GM23248 (cell line): ENCODE measurements around the gene UTS2. TPM values are rescaled to one million over a fixed set of nuclear protein-coding genes. Genes with fewer than 3 reads are reported as not detected.

Experiments used
- DNase-seq: peaks from one replicate; pipeline ENCODE4 v3.0.0-alpha.2; 2015
- H2AFZ ChIP-seq: fragments of 200-600 bp; sonication (generic); 2 replicates; pipeline ENCODE4 v1.6.1; 2016; ENCODE audit warnings: antibody characterized with exemption
- H3F3A ChIP-seq: fragments of 200-600 bp; sonication (generic); 2 replicates; pipeline ENCODE4 v1.6.1; 2016; ENCODE audit warnings: mild to moderate bottlenecking, antibody characterized with exemption, mixed run types; ENCODE audit not compliant: insufficient read depth
- H3K27ac ChIP-seq: fragments of 200-600 bp; sonication (generic); 2 replicates; pipeline ENCODE4 v1.5.1; 2016; ENCODE audit warnings: mild to moderate bottlenecking
- H3K27me3 ChIP-seq: fragments of 200-600 bp; sonication (generic); replicated peaks from 2 replicates; pipeline ENCODE4 v1.6.1; 2016; ENCODE audit warnings: mild to moderate bottlenecking; ENCODE audit not compliant: insufficient read depth
- H3K36me3 ChIP-seq: fragments of 200-600 bp; sonication (generic); 2 replicates; pipeline ENCODE4 v1.6.1; 2016; ENCODE audit warnings: low read depth, mild to moderate bottlenecking
- H3K4me1 ChIP-seq: fragments of 200-600 bp; sonication (generic); 2 replicates; pipeline ENCODE4 v1.6.1; 2016; ENCODE audit warnings: mild to moderate bottlenecking; ENCODE audit not compliant: insufficient read depth
- H3K4me2 ChIP-seq: fragments of 200-600 bp; sonication (generic); one replicate; pipeline ENCODE4 v1.6.1; 2016; ENCODE audit warnings: mild to moderate bottlenecking; ENCODE audit not compliant: unreplicated experiment
- H3K4me3 ChIP-seq: fragments of 200-600 bp; sonication (generic); 2 replicates; pipeline ENCODE4 v1.5.1; 2016; ENCODE audit warnings: mild to moderate bottlenecking
- H3K79me2 ChIP-seq: fragments of 200-600 bp; sonication (generic); 2 replicates; pipeline ENCODE4 v1.6.1; 2016; ENCODE audit warnings: mild to moderate bottlenecking; ENCODE audit not compliant: insufficient read depth
- H3K9ac ChIP-seq: fragments of 200-600 bp; sonication (generic); 2 replicates; pipeline ENCODE4 v1.6.1; 2016; ENCODE audit warnings: mild to moderate bottlenecking
- H3K9me2 ChIP-seq: fragments of 200-600 bp; sonication (generic); 2 replicates; pipeline ENCODE4 v1.6.1; 2016; ENCODE audit warnings: mixed run types, mild to moderate bottlenecking, moderate library complexity; ENCODE audit not compliant: insufficient read depth
- H3K9me3 ChIP-seq: fragments of 200-600 bp; sonication (generic); one replicate; pipeline ENCODE4 v1.6.1; 2017; ENCODE audit warnings: low read depth
- H4K20me1 ChIP-seq: fragments of 200-600 bp; sonication (generic); 2 replicates; pipeline ENCODE4 v1.6.0; 2016; ENCODE audit not compliant: insufficient read depth
- EZH2 ChIP-seq: fragments of 200-600 bp; sonication (generic); IDR thresholded peaks from 2 replicates; pipeline ENCODE4 v1.6.1; 2018; ENCODE audit warnings: antibody characterized with exemption, mild to moderate bottlenecking; ENCODE audit not compliant: insufficient read depth, poor library complexity, severe bottlenecking
- EZH2phosphoT487 ChIP-seq: fragments of 200-600 bp; sonication (generic); IDR thresholded peaks from 2 replicates; pipeline ENCODE4 v1.6.1; 2018; ENCODE audit warnings: antibody characterized with exemption, moderate library complexity, mild to moderate bottlenecking, low read depth; ENCODE audit not compliant: insufficient read depth
- WGBS, 2 experiments: methylation state at CpG; one replicate each; pipeline ENCODE4 v1.1.6; 2015 to 2017; ENCODE audit warnings: low lambda C conversion rate in 2 of 2, low coverage in 1 of 2; ENCODE audit errors: missing lambda C conversion rate in 2 of 2; 5-methylcytosine and 5-hydroxymethylcytosine counted together
- in situ Hi-C: fragments of 300-500 bp; cut with MboI; formaldehyde crosslinking; loops from 2 replicates; pipeline ENCODE4 v1.15.0; 2020
- polyA plus RNA-seq: library from polyadenylated mRNA; unstranded; fragments of >200 nt; fragmentation: Nextera tagmentation; extraction: Ambion mirVana; gene quantifications from 2 replicates; pipeline ENCODE4 v1.2.1, GENCODE V29; 2016
- total RNA-seq: library from RNA; depleted of rRNA; stranded (reverse); fragments of >200 nt; shearing (Covaris generic); gene quantifications from 2 replicates; pipeline ENCODE4 v1.2.3, GENCODE V29; 2014

The UTS2 gene
- total and polyA plus RNA-seq, 2 experiments from 2014 or later, result not detected

GRCh38 chr1:7856345-7856744 is 3.5 kb upstream of the UTS2 start:
- no peak for DNase-seq
- no peak overlapping the region for H3K9ac ChIP-seq
- no peaks in the 10 kb centered on the region for H3K9me3 ChIP-seq
- no peaks in the 10 kb centered on the region for H3K79me2 ChIP-seq
- no peaks in the 10 kb centered on the region for H4K20me1 ChIP-seq
- no peaks in the 10 kb centered on the region for H3K9me2 ChIP-seq
- no peaks in the 10 kb centered on the region for H3K4me1 ChIP-seq
- H3F3A ChIP-seq, result no peaks in the 10 kb centered on the region
- 59 to 64% methylated on average over 15 of the region's 15 CpGs for WGBS, 2 experiments
- in situ Hi-C loops, result no loop called here
- H3K36me3 ChIP-seq, result no peaks in the 10 kb centered on the region
- H3K4me2 ChIP-seq, result no peak overlapping the region
- TF ChIP-seq EZH2phosphoT487 (no peak), EZH2 (no peak)
- H3K4me3 ChIP-seq, result no peak overlapping the region
- no peak overlapping the region for H3K27ac ChIP-seq
- H2AFZ ChIP-seq, result no peak overlapping the region
- no peaks in the 10 kb centered on the region for H3K27me3 ChIP-seq

- no peaks in the 10 kb centered on the region for H3F3A ChIP-seq
- in situ Hi-C loops, result no loop called here
- no peak overlapping the region for H3K4me2 ChIP-seq
- H3K9ac ChIP-seq, result no peak overlapping the region
- no peaks in the 10 kb centered on the region for H3K9me3 ChIP-seq
- no peak for DNase-seq
- H3K36me3 ChIP-seq, result no peaks in the 10 kb centered on the region
- H2AFZ ChIP-seq, result no peak overlapping the region
- no peak overlapping the region for H3K4me3 ChIP-seq
- 70 to 72% methylated on average over 7 of the region's 7 CpGs for WGBS, 2 experiments
- no peaks in the 10 kb centered on the region for H3K4me1 ChIP-seq
- no peak overlapping the region for H3K27ac ChIP-seq
- no peak for TF ChIP-seq EZH2
- no peak for TF ChIP-seq EZH2phosphoT487
- no peaks in the 10 kb centered on the region for H3K9me2 ChIP-seq
- no peaks in the 10 kb centered on the region for H4K20me1 ChIP-seq
- no peaks in the 10 kb centered on the region for H3K27me3 ChIP-seq
- no peaks in the 10 kb centered on the region for H3K79me2 ChIP-seq
These were observed 790 bp upstream of the UTS2 start for GRCh38 chr1:7853684-7854026.

- in situ Hi-C loops, result no loop called here
- Histone ChIP-seq H3K9me3 (no peaks in the 10 kb centered on the region), H3K79me2 (no peaks in the 10 kb centered on the region), H3K27ac (no peak overlapping the region), H2AFZ (no peak overlapping the region), H3K27me3 (no peaks in the 10 kb centered on the region), H3K4me2 (no peak overlapping the region), H3F3A (no peaks in the 10 kb centered on the region), H4K20me1 (no peaks in the 10 kb centered on the region), H3K4me1 (peaks cover 5% of the 10 kb centered on the region; the same call in 1 of the 2 replicates), H3K9me2 (no peaks in the 10 kb centered on the region), H3K4me3 (no peak overlapping the region), H3K9ac (no peak overlapping the region), H3K36me3 (no peaks in the 10 kb centered on the region)
- TF ChIP-seq EZH2phosphoT487, result no peak
- no peak for TF ChIP-seq EZH2
- 77 to 83% methylated on average over 15 of the region's 15 CpGs for WGBS, 2 experiments
- DNase-seq, result no peak
These were observed 2.1 kb downstream of the UTS2 start for GRCh38 chr1:7850786-7851185.

- Histone ChIP-seq H3K36me3 (no peaks in the 10 kb centered on the region), H3K9me2 (no peaks in the 10 kb centered on the region), H3K27ac (no peak overlapping the region), H3K9ac (no peak overlapping the region), H3K27me3 (no peaks in the 10 kb centered on the region), H3K4me1 (peaks cover 5% of the 10 kb centered on the region; the same call in 1 of the 2 replicates), H3K79me2 (no peaks in the 10 kb centered on the region), H2AFZ (no peak overlapping the region), H3F3A (no peaks in the 10 kb centered on the region), H3K4me3 (no peak overlapping the region), H3K4me2 (no peak overlapping the region), H3K9me3 (no peaks in the 10 kb centered on the region), H4K20me1 (no peaks in the 10 kb centered on the region)
- WGBS, 2 experiments, result 44 to 48% methylated on average over 4 of the region's 4 CpGs
- in situ Hi-C loops, result no loop called here
- DNase-seq, result peak; percentile 72
- no peak for TF ChIP-seq EZH2
- no peak for TF ChIP-seq EZH2phosphoT487
These were observed 5.3 kb downstream of the UTS2 start for GRCh38 chr1:7847599-7847998.

GRCh38 chr1:7846656-7847055 is 6.2 kb downstream of the UTS2 start:
- in situ Hi-C loops, result no loop called here
- H3F3A ChIP-seq, result no peaks in the 10 kb centered on the region
- TF ChIP-seq EZH2phosphoT487 (no peak), EZH2 (no peak)
- no peaks in the 10 kb centered on the region for H3K36me3 ChIP-seq
- no peak overlapping the region for H3K4me3 ChIP-seq
- H3K4me2 ChIP-seq, result no peak overlapping the region
- peaks cover 5% of the 10 kb centered on the region; the same call in 1 of the 2 replicates for H3K4me1 ChIP-seq
- no peak overlapping the region for H2AFZ ChIP-seq
- H4K20me1 ChIP-seq, result no peaks in the 10 kb centered on the region
- H3K9me2 ChIP-seq, result no peaks in the 10 kb centered on the region
- DNase-seq, result no peak
- 92% methylated on average over 7 of the region's 7 CpGs for WGBS, 2 experiments
- no peaks in the 10 kb centered on the region for H3K9me3 ChIP-seq
- no peaks in the 10 kb centered on the region for H3K79me2 ChIP-seq
- no peak overlapping the region for H3K9ac ChIP-seq
- no peaks in the 10 kb centered on the region for H3K27me3 ChIP-seq
- no peak overlapping the region for H3K27ac ChIP-seq
